Adipocyte (in vitro differentiated cells): ENCODE measurements around the gene CYTH3.
A peak's percentile ranks its signal among the peaks of the same experiment; 100 is the strongest.
"Not testable (repeated sequence)": the region's sequence is repeated elsewhere in the genome, so short reads cannot be mapped to it uniquely, and the experiment has no call there.

Experiments used
- DNase-seq: peaks from one replicate; pipeline ENCODE4 v3.0.0-alpha.2; 2015; ENCODE audit warnings: low read depth
- H3K27me3 ChIP-seq: replicated peaks from 2 replicates; pipeline ENCODE4 v1.7.0; 2013; ENCODE audit warnings: mild to moderate bottlenecking, low read length, moderate library complexity; ENCODE audit not compliant: control insufficient read depth, insufficient read depth
- H3K36me3 ChIP-seq: 2 replicates; pipeline ENCODE4 v1.7.0; 2013; ENCODE audit warnings: low read length, mild to moderate bottlenecking, moderate library complexity; ENCODE audit not compliant: control insufficient read depth, insufficient read depth, severe bottlenecking
- H3K4me1 ChIP-seq: 2 replicates; pipeline ENCODE4 v1.7.0; 2013; ENCODE audit warnings: mild to moderate bottlenecking, low read length, moderate library complexity; ENCODE audit not compliant: control insufficient read depth, insufficient read depth
- H3K4me3 ChIP-seq: 2 replicates; pipeline ENCODE4 v1.7.0; 2013; ENCODE audit warnings: mild to moderate bottlenecking, low read length, moderate library complexity
- H3K9ac ChIP-seq: 2 replicates; pipeline ENCODE4 v1.7.0; 2013; ENCODE audit warnings: mild to moderate bottlenecking, low read length, moderate library complexity
- H3K9me3 ChIP-seq: 2 replicates; pipeline ENCODE4 v1.7.0; 2013; ENCODE audit warnings: mild to moderate bottlenecking, low read length, moderate library complexity; ENCODE audit not compliant: control insufficient read depth

CYTH3 gene

GRCh38 chr7:6272481-6273323 lies at the start of gene CYTH3:
Gene CYTH3 (minus strand): TSS chr7:6272624. CDS start chr7:6272507, 117 bp downstream.
- peak within 1 kb of the TSS; percentile 97 for H3K9ac ChIP-seq
- no peaks in the 10 kb centered on the region for H3K27me3 ChIP-seq
- no peaks in the 10 kb centered on the region for H3K9me3 ChIP-seq
- no peaks in the 10 kb centered on the region for H3K36me3 ChIP-seq
- peaks cover 46% of the 10 kb centered on the region for H3K4me1 ChIP-seq
- DNase-seq, result peak; percentile 96
- peak within 1 kb of the TSS; percentile 97 for H3K4me3 ChIP-seq

- no peak overlapping the region for H3K4me3 ChIP-seq
- H3K36me3 ChIP-seq, result no peaks in the 10 kb centered on the region
- no peak overlapping the region for H3K9ac ChIP-seq
- H3K4me1 ChIP-seq, result peaks cover 12% of the 10 kb centered on the region
- no peaks in the 10 kb centered on the region for H3K9me3 ChIP-seq
- no peaks in the 10 kb centered on the region for H3K27me3 ChIP-seq
- no peak for DNase-seq
Observed at GRCh38 chr7:6320791-6321190, 48.4 kb upstream of the CYTH3 start.

GRCh38 chr7:6317797-6318438 lies 45.5 kb upstream of the CYTH3 start:
- DNase-seq, result peak; percentile 42
- H3K4me3 ChIP-seq, result peak overlapping the region; percentile 46
- H3K36me3 ChIP-seq, result no peaks in the 10 kb centered on the region

GRCh38 chr7:6316226-6316625 lies 43.8 kb upstream of the CYTH3 start:
- Histone ChIP-seq H3K4me3 (no peak overlapping the region), H3K9me3 (no peaks in the 10 kb centered on the region), H3K27me3 (no peaks in the 10 kb centered on the region), H3K9ac (no peak overlapping the region), H3K36me3 (no peaks in the 10 kb centered on the region), H3K4me1 (peaks cover 12% of the 10 kb centered on the region)
- DNase-seq, result no peak

More at GRCh38 chr7:6317797-6318438, 45.5 kb upstream of the CYTH3 start:
- Histone ChIP-seq H3K27me3 (no peaks in the 10 kb centered on the region), H3K4me1 (peaks cover 12% of the 10 kb centered on the region), H3K9me3 (no peaks in the 10 kb centered on the region), H3K9ac (peak overlapping the region; percentile 68)

- peaks cover 12% of the 10 kb centered on the region for H3K4me1 ChIP-seq
- no peak overlapping the region for H3K4me3 ChIP-seq
- H3K9ac ChIP-seq, result peak overlapping the region; percentile 64
- no peaks in the 10 kb centered on the region for H3K36me3 ChIP-seq
- no peaks in the 10 kb centered on the region for H3K9me3 ChIP-seq
- no peak for DNase-seq
- H3K27me3 ChIP-seq, result no peaks in the 10 kb centered on the region
Observed at GRCh38 chr7:6315746-6316145, 43.3 kb upstream of the CYTH3 start.

GRCh38 chr7:6310271-6310993 lies 38.0 kb upstream of the CYTH3 start:
- peaks cover 7% of the 10 kb centered on the region for H3K4me1 ChIP-seq
- no peak for DNase-seq
- H3K27me3 ChIP-seq, result no peaks in the 10 kb centered on the region
- H3K9me3 ChIP-seq, result no peaks in the 10 kb centered on the region
- no peak overlapping the region for H3K4me3 ChIP-seq
- H3K9ac ChIP-seq, result no peak overlapping the region
- H3K36me3 ChIP-seq, result no peaks in the 10 kb centered on the region

- H3K9ac ChIP-seq, result no peak overlapping the region
- no peak for DNase-seq
Observed at GRCh38 chr7:6307762-6308161, 35.3 kb upstream of the CYTH3 start.

GRCh38 chr7:6306471-6306870 lies 34.0 kb upstream of the CYTH3 start:
- Histone ChIP-seq H3K36me3 (no peaks in the 10 kb centered on the region), H3K9ac (no peak overlapping the region), H3K4me1 (peaks cover 7% of the 10 kb centered on the region), H3K4me3 (no peak overlapping the region), H3K27me3 (no peaks in the 10 kb centered on the region), H3K9me3 (no peaks in the 10 kb centered on the region)
- DNase-seq, result peak; percentile 49

More at GRCh38 chr7:6307762-6308161, 35.3 kb upstream of the CYTH3 start:
- H3K27me3 ChIP-seq, result no peaks in the 10 kb centered on the region
- H3K9me3 ChIP-seq, result no peaks in the 10 kb centered on the region
- H3K4me1 ChIP-seq, result peaks cover 7% of the 10 kb centered on the region
- H3K36me3 ChIP-seq, result no peaks in the 10 kb centered on the region
- H3K4me3 ChIP-seq, result no peak overlapping the region

- Histone ChIP-seq H3K9me3 (no peaks in the 10 kb centered on the region), H3K4me1 (peaks cover 7% of the 10 kb centered on the region), H3K36me3 (no peaks in the 10 kb centered on the region), H3K27me3 (no peaks in the 10 kb centered on the region), H3K9ac (no peak overlapping the region), H3K4me3 (no peak overlapping the region)
- DNase-seq, result no peak
Observed at GRCh38 chr7:6305330-6305729, 32.9 kb upstream of the CYTH3 start.

- not testable (repeated sequence) for H3K4me3 ChIP-seq, H3K36me3 ChIP-seq, H3K27me3 ChIP-seq, H3K4me1 ChIP-seq, DNase-seq, H3K9ac ChIP-seq, H3K9me3 ChIP-seq
Observed at GRCh38 chr7:6301446-6301845, 29.0 kb upstream of the CYTH3 start.

- Histone ChIP-seq H3K4me1 (peaks cover 4% of the 10 kb centered on the region), H3K27me3 (no peaks in the 10 kb centered on the region), H3K9me3 (no peaks in the 10 kb centered on the region), H3K4me3 (no peak overlapping the region), H3K9ac (no peak overlapping the region), H3K36me3 (no peaks in the 10 kb centered on the region)
- no peak for DNase-seq
Observed at GRCh38 chr7:6299774-6300173, 27.4 kb upstream of the CYTH3 start.
